HG03045 (cell line): ENCODE results near the gene ANKS1A.
A peak's percentile ranks its signal among the peaks of the same experiment; 100 is the strongest.
"Not testable (repeated sequence)": the region's sequence is repeated elsewhere in the genome, so short reads cannot be mapped to it uniquely, and the experiment has no call there.

Experiments used
- ATAC-seq: cut with Tn5 transposase; IDR thresholded peaks from one replicate; pipeline ENCODE4 v1.9.1; 2021; ENCODE audit warnings: mild to moderate bottlenecking, moderate library complexity; ENCODE audit not compliant: unreplicated experiment

Gene ANKS1A

DNA sequence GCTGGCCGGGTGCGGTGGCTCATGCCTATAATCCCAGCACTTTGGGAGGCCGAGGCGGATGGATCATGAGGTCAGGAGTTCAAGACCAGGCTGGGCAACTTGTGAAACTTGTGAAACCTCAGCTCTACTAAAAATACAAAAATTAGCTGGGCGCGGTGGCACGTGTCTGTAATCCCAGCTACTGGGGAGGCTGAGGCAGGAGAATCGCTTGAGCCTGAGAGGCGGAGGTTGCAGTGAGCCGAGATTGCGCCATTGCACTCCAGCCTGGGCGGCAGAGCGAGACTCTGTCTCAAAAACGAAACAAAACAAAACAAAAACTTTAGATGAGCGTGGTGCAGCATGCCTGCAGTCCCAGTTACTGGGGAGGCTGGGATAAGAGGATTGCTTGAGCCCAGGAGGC, 3.2 kb upstream of the ANKS1A start:
- not testable (repeated sequence) for ATAC-seq

DNA sequence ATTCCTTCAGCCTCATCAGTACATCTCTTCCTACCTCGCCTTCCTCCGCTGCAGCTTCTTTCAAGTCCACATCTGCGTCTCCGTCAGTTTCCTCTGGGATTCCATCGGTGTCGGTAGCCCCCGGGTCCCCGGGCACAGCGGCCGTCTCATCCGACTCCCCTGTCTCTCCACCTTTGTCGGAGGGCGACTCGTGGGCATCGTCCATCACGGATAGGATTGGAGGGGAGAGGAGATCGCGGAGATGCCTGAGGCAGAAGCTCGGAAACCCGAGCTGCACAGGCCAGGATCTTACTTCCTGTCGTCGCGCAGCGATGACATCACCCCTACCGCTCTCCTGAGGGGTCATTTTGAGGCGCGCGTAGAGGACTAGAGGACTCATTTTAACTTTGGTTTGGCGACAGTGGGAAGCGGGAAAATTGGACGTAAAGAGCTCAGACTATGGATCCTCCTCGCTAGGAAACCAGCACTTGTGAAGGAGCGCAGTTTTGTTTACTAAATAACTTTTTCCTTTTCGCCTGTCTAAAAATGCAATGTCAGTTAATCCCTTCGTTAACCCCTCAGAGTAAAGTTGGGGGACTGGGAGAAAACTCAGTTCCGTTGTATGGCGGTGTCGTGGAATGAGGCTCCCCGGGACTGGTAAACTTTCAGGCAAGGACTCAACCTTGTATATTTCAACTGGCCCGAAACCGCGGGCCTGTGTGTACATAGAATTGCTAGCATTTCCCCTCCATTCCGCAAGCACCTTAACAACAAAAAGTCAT, 1.1 kb upstream of the ANKS1A start, which contains the start of gene TAF11:
TSS of gene TAF11 (minus strand) at position 290 of the 761 bp plus-strand sequence. CDS start at position 205, 85 bp downstream.
- peak; percentile 66 for ATAC-seq

GRCh38 chr6:34888514-34888856, 570 bp upstream of the ANKS1A start:
- ATAC-seq = no peak

- ATAC-seq = no peak
Measured at GRCh38 chr6:34890533-34890925, 1.5 kb downstream of the ANKS1A start.

DNA sequence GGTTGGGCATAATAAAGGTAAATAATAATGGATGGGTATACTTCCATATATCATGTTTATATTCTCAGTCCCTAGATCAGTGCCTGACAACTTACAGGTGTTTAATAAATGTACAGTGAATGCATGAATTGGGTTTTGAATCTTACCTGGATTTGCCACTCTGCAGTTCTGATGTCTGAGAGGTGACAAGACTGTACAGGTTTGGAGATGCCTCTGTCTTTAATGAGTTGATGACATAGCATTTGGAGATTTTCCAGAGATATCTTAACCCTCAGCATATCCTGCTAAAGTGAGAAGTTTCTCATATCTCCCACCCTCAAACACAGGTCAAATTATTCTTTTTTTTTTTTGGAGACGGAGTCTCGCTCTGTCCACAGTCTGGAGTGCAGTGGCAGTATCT, 2.2 kb downstream of the ANKS1A start:
- no peak for ATAC-seq

- no peak for ATAC-seq
Measured at GRCh38 chr6:34894693-34895092, 5.6 kb downstream of the ANKS1A start.

GRCh38 chr6:34897130-34897529, 8.1 kb downstream of the ANKS1A start:
- no peak for ATAC-seq

DNA sequence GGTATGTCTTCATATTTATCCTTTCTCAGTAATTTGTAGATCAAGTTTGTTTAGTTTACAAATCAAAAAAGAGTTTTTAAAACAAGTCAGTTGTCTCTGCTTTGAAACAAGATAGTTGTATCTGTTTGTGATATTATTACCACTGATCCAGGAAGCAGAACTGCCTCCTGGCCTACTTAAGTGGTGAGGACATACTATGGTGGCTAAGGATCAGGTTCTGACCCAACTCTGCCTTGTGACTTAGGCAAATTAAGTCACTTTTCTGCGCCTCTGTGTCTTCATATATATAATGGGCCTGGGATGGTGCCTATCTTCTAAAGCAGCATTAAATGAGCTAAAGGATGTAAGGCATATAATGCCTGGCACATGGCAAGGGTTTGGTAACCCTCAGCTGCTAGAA, 8.7 kb downstream of the ANKS1A start:
- no peak for ATAC-seq

DNA sequence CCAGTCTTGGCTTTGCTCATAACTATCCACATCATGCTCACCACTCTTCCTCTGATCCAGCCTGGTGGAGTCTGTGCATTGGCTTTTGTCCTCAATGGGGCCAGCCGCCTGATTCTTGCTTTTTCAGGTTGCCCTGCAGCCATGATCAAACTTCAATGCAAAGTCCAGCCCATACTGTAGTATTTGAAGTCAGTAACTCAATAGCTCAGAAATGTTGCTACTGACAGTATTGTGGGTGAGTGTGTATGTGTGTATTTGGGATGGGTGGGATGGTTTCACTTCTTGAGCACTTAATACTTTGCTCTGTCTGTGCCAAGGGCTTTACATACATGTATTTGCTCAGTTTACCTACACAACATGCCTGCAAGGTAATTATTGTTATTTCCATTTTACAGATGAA, 10.7 kb downstream of the ANKS1A start:
- ATAC-seq = not testable (repeated sequence)

GRCh38 chr6:34900321-34901031, 11.4 kb downstream of the ANKS1A start:
- ATAC-seq = no peak

GRCh38 chr6:34901930-34902329, 12.9 kb downstream of the ANKS1A start:
- no peak for ATAC-seq

GRCh38 chr6:34904990-34905613, 16.0 kb downstream of the ANKS1A start:
- no peak for ATAC-seq

DNA sequence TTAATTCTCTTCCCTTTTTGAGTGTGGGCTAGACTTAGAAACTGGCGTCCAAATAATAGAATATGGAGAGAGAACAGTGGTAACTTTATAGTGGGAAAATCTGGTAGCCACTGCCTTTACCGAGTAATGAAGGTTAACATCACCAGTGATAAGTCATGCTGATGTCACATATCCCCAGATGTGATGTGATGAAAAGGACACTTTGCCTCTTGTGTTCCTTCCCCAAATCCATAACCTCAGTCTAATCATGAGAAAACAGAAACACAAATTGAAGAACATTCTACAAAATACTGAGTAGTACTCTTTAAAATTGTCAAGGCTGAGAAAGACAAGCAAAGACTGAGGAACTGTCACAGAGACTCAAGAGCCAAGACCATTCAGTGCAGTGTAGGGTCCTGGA, 17.8 kb downstream of the ANKS1A start:
- ATAC-seq = no peak

GRCh38 chr6:34908194-34908593, 19.1 kb downstream of the ANKS1A start:
- no peak for ATAC-seq

DNA sequence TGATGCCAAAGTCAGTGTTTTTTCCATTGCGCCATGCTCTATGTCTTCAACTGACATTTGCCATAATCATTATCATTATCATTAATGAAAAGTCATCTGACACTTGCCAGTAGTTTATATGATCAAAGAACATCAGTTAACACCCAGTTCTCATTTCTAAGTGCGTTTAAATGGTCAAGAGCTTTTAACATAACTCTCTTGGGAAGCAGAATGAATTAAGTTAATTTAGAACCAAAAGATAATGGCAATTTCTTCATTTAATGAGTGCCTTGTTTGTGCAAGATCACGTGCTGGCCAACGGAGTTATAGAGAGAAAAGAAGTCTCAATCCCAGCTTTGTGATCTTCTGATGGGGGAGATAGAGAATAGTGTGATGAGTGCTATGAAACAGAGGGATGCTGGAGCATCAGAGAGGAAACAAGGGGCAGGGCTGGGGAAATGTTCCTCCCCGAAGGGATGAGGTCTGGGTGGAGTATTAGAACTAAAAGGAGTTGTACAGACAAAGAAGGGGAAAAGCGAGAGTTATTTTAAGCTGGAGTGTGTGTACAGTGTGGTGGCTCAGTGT, 20.3 kb downstream of the ANKS1A start:
- ATAC-seq = no peak

DNA sequence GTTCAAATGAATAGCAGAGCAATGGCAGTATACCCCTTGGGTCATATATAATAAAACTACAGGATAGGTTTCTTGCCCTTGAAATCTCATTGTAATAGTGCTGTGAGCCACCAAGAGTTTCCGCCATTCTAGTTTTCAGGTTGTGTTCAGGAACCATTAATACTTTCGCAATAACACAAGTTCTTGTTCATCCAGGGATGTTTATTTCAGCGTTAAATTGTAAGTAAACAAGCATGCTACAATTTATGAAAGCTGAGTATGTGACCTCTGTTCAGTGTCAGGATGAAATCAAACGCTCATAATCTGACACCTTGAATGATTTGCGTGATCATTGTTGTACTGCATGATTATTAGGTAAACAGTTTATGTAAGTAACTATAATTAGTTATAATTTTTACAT, 22.8 kb downstream of the ANKS1A start:
- ATAC-seq = no peak

GRCh38 chr6:34912715-34913464, 23.8 kb downstream of the ANKS1A start:
- ATAC-seq = no peak

GRCh38 chr6:34914358-34914757, 25.3 kb downstream of the ANKS1A start:
- ATAC-seq = no peak

- no peak for ATAC-seq
Measured at GRCh38 chr6:34916348-34916967, 27.4 kb downstream of the ANKS1A start.

- no peak for ATAC-seq
Measured at GRCh38 chr6:34917626-34918285, 28.7 kb downstream of the ANKS1A start.
